Common myeloid progenitor, CD34-positive (primary cell): ENCODE measurements around the gene PDCD2.

ENCODE experiments used
- CTCF ChIA-PET: fragments of 350-600 bp; sonication (Branson Sonifier 250); formaldehyde crosslinking; loops from one replicate; lab custom pipeline; 2021; ENCODE audit warnings: antibody characterized with exemption; lab: Charles Lee
- POLR2A ChIA-PET: fragments of 350-600 bp; sonication (Branson Sonifier 250); formaldehyde crosslinking; loops from one replicate; lab custom pipeline; 2021; ENCODE audit warnings: antibody characterized with exemption; lab: Charles Lee
- DNase-seq, 3 donors: peaks; one replicate each; pipeline versions ENCODE4 v3.0.0 to v3.0.0-alpha.2; 2013
- H3K27ac ChIP-seq, 2 experiments: 1 replicate in 1 of 2; 2 replicates in 1 of 2; pipeline ENCODE4 v1.7.0; 2013; ENCODE audit warnings: inconsistent platforms in 2 of 2, low read length in 2 of 2, mild to moderate bottlenecking in 2 of 2, low read depth in 1 of 2, moderate library complexity in 1 of 2; ENCODE audit not compliant: severe bottlenecking in 2 of 2, insufficient read depth in 1 of 2, poor library complexity in 1 of 2
- H3K27me3 ChIP-seq, 5 experiments: replicated peaks in 2 of 5; 1 replicate in 3 of 5; 2 replicates in 2 of 5; pipeline versions ENCODE4 v1.6.1 to v1.7.0; 2013; ENCODE audit warnings: low read length in 4 of 5, mild to moderate bottlenecking in 2 of 5, moderate library complexity in 2 of 5, inconsistent platforms in 1 of 5; ENCODE audit not compliant: insufficient read depth in 5 of 5, control insufficient read depth in 4 of 5
- H3K36me3 ChIP-seq, 4 experiments: 1 replicate in 2 of 4; 2 replicates in 2 of 4; pipeline versions ENCODE4 v1.6.1 to v1.7.0; 2013; ENCODE audit warnings: low read length in 3 of 4, control low read depth in 1 of 4, mild to moderate bottlenecking in 1 of 4; ENCODE audit not compliant: control insufficient read depth in 4 of 4, insufficient read depth in 4 of 4
- H3K4me1 ChIP-seq, 4 experiments: 1 replicate in 3 of 4; 2 replicates in 1 of 4; pipeline versions ENCODE4 v1.6.1 to v1.7.1; 2013; ENCODE audit warnings: low read length in 3 of 4, mild to moderate bottlenecking in 3 of 4, control low read depth in 1 of 4, inconsistent platforms in 1 of 4, moderate library complexity in 1 of 4; ENCODE audit not compliant: control insufficient read depth in 4 of 4, insufficient read depth in 4 of 4; ENCODE audit errors: control extremely low read depth in 1 of 4
- H3K4me3 ChIP-seq, 7 experiments: 1 replicate in 4 of 7; 2 replicates in 3 of 7; pipeline versions ENCODE4 v1.5.1 to v1.7.0; 2013; ENCODE audit warnings: mild to moderate bottlenecking in 7 of 7, low read length in 6 of 7, moderate library complexity in 6 of 7, inconsistent platforms in 2 of 7, low read depth in 2 of 7, control low read depth in 1 of 7; ENCODE audit not compliant: insufficient read depth in 4 of 7, control insufficient read depth in 1 of 7; ENCODE audit errors: extremely low read depth in 1 of 7
- H3K9me3 ChIP-seq, 5 experiments: 1 replicate in 4 of 5; 2 replicates in 1 of 5; pipeline versions ENCODE4 v1.6.1 to v1.7.1; 2013; ENCODE audit warnings: low read length in 4 of 5, mild to moderate bottlenecking in 2 of 5, inconsistent platforms in 1 of 5, low read depth in 1 of 5, moderate library complexity in 1 of 5; ENCODE audit not compliant: control insufficient read depth in 4 of 5, insufficient read depth in 2 of 5; ENCODE audit errors: control extremely low read depth in 1 of 5
- WGBS: methylation state at CpG from one replicate; pipeline ENCODE4 v1.1.5; 2013; ENCODE audit not compliant: insufficient coverage; 5-methylcytosine and 5-hydroxymethylcytosine counted together

The PDCD2 gene

DNA sequence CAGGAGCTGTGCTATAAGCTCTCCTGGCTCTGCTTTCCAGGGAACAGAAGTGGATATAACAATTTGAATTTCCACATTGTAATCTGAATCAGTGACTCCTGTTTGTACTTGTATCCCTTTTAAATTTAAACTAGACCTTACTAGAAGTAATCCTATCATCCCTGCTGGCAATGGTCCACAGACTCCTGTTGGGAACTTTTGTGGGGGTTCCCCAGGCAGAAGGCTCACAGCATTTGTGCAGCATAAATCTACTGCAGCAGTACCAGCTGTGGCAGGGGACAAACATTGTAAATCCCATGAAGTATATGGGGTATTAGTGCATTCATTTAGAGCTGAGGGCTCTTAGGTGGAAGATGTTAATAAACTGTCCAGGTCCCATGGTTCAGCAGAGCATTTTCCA lies 12.0 kb upstream of the PDCD2 start:
- Histone ChIP-seq H3K36me3 (no peaks in the 10 kb centered on the region), H3K27ac (no peak overlapping the region), H3K4me3 (no peak overlapping the region), H3K27me3 (peaks cover 0 to 6% (median 0%) of the 10 kb centered on the region in 5 experiments), H3K9me3 (peaks cover 0 to 9% (median 4%) of the 10 kb centered on the region in 5 experiments), H3K4me1 (no peaks in the 10 kb centered on the region)
- no peak for DNase-seq
- POLR2A ChIA-PET, result no interaction called here
- CTCF ChIA-PET, result interaction anchor here (1.7 kb wide), 1 partner anchor 12 kb away, joined by 4 read pairs; the partner anchor contains the start of gene PDCD2

DNA sequence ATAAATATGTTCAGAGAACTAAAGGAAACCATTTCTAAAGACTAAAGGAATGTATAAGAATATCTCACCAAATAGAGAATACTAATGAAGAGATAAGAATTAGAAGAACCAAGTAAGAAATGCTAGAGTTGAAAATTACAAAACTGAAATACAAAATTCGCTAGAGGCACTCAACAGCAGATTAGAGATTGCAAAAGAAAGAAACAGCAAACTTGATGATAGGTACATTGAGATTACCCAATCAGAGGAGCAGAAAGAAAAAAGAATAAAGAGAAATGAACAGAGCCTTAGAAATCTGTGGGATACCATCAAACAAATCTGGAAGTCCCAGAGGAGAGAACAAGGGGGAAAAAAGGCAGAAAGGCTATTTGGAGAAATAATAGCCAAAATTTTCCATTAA lies 6.3 kb upstream of the PDCD2 start:
- WGBS, result 100% methylated on average over 1 of the region's 1 CpG
- no peak for DNase-seq
- Histone ChIP-seq H3K36me3 (no peaks in the 10 kb centered on the region), H3K4me1 (no peaks in the 10 kb centered on the region), H3K27ac (no peak overlapping the region), H3K9me3 (peaks cover 3 to 16% (median 6%) of the 10 kb centered on the region in 5 experiments), H3K27me3 (peaks cover 0 to 3% (median 0%) of the 10 kb centered on the region in 5 experiments), H3K4me3 (no peak overlapping the region)
- CTCF ChIA-PET, result no interaction called here
- POLR2A ChIA-PET, result interaction anchor here (0.6 kb wide), 1 partner anchor 37 kb away, joined by 3 read pairs; no protein-coding TSS in a partner anchor

DNA sequence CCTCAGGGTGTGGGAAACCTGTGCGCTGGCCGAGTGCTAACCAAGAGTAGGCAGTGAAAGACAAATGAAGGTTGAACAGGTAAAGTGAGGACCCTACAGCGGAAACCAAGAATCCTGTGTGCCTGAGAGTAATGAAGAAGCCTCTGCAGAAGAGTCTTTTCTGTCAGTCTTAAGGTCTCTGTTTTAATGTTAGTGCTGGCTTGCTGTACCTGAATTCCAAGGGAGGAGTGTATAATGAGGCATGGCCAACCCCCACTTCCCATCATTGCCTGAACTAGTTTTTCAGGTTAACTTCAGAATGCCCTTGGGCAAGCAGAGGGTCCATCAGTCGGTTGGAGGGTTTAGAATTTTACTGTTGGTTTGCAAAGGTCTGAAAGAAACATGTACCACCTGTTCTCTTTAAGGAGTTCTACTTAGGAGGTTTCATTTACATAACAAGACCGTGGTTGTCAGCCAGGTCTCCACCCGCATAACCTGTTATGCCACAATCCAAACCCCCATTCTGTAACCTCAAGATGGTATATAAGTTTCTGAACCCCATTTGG lies 589 bp upstream of the PDCD2 start:
- WGBS, result 17% methylated on average over 5 of the region's 6 CpGs
- ChIA-PET POLR2A (interaction anchor here (1.2 kb wide), 1 partner anchor 31 kb away, joined by 4 read pairs; the partner anchor contains the start of gene TBP), CTCF (interaction anchor here (1.4 to 1.7 kb wide), 2 partner anchors 10 to 14 kb away, joined by 3 to 10 read pairs; no protein-coding TSS in a partner anchor)
- Histone ChIP-seq H3K27me3 (no peaks in the 10 kb centered on the region), H3K27ac (peak overlapping the region; percentile 61 to 81), H3K9me3 (peaks cover 0 to 2% (median 0%) of the 10 kb centered on the region in 5 experiments), H3K36me3 (peaks cover 5 to 26% (median 14%) of the 10 kb centered on the region in 4 experiments), H3K4me1 (peaks cover 9 to 20% (median 14%) of the 10 kb centered on the region in 4 experiments), H3K4me3 (peak overlapping the region; percentile 78 to 95 (median 90))
- peak in 2 of 3 donors; percentile 11 to 21 for DNase-seq

DNA sequence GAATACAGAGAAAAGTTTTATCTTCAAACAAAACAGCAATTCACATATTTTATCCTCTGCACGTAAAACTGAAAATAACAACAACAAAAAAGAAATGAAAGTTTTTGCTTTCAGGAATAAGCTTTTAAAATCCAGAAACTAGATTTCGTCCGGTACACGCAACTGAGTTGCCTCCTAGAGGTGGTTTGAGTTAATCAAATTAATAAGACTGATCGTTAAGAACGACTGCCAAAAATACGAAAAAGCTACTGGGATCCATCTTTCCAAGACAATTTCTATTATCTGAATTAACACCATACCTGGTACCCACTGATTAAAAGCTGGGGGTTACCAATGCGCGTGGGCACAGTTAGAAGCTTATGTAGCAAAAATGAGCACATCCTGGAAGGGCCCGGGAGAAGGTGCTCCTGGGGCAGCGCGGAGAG lies 669 bp downstream of the PDCD2 start:
- H3K4me1 ChIP-seq, result peaks cover 9 to 20% (median 14%) of the 10 kb centered on the region in 4 experiments
- no peaks in the 10 kb centered on the region for H3K27me3 ChIP-seq
- CTCF ChIA-PET, result interaction anchor here (0.9 to 1.7 kb wide), 11 partner anchors 9 to 54 kb away, joined by 3 to 10 read pairs (median 4); partner anchors contain the start of genes PSMB1 and TBP
- peak in 2 of 3 donors; percentile 51 to 63 for DNase-seq
- peak overlapping the region; percentile 78 to 95 (median 90) for H3K4me3 ChIP-seq
- H3K36me3 ChIP-seq, result peaks cover 5 to 30% (median 18%) of the 10 kb centered on the region in 4 experiments
- H3K9me3 ChIP-seq, result no peaks in the 10 kb centered on the region
- peak overlapping the region; percentile 61 to 81 for H3K27ac ChIP-seq
- POLR2A ChIA-PET, result interaction anchor here (1.2 kb wide), 1 partner anchor 30 kb away, joined by 4 read pairs; the partner anchor contains the start of gene TBP
- 6% methylated on average over 7 of the region's 12 CpGs for WGBS

DNA sequence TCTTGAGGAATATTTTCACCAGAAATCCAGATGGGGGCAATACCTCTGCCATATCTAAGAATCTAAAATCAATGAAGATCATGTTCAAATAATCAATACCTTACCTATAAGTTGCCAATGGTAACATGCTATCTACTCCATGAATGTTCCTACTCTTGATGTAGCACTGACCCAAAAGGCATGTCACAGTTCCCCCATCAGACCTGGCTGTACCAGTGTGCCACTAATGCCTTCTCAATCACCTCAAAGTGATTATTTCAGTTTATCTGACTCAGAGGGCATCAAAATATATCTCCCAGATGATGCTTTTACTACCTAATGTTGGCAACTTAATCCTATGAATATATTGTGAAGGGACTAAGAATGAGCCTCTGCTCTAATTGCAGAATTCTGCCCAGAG lies 5.5 kb downstream of the PDCD2 start:
- ChIA-PET POLR2A (no interaction called here), CTCF (no interaction called here)
- Histone ChIP-seq H3K9me3 (no peaks in the 10 kb centered on the region), H3K27me3 (no peaks in the 10 kb centered on the region), H3K4me3 (no peak overlapping the region), H3K4me1 (peaks cover 5 to 9% (median 7%) of the 10 kb centered on the region in 4 experiments), H3K27ac (no peak overlapping the region), H3K36me3 (peaks cover 9 to 51% (median 35%) of the 10 kb centered on the region in 4 experiments)
- DNase-seq, result no peak

DNA sequence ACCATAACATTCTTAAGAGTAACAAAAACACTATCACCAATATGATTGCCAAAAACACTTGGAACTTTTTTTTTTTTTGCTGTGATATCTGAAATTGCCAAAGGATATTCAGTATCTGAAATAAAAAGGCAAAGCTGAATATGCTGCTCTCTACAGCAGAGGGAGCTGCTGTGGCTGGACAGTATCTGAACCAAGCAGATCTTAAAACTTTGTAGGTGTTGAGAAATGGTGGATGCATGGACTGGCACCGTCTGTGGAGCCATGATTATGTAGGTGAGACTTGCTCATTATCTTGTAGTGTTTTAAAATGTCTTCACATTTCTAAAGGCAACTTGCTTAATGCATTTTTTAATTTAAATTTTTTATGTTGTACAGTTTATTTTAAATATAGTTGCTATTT lies 9.2 kb downstream of the PDCD2 start:
- H3K4me3 ChIP-seq, result no peak overlapping the region
- POLR2A ChIA-PET, result interaction anchor here (0.7 kb wide), 1 partner anchor 10 kb away, joined by 3 read pairs; no protein-coding TSS in a partner anchor
- no peaks in the 10 kb centered on the region for H3K9me3 ChIP-seq
- peak; percentile 29 to 40 (median 38) for DNase-seq
- no CpG with 5 or more reads among the region's 1 CpG for WGBS
- peaks cover 24 to 57% (median 38%) of the 10 kb centered on the region in 4 experiments for H3K36me3 ChIP-seq
- no peaks in the 10 kb centered on the region for H3K4me1 ChIP-seq
- H3K27me3 ChIP-seq, result no peaks in the 10 kb centered on the region
- H3K27ac ChIP-seq, result no peak overlapping the region
- CTCF ChIA-PET, result interaction anchor here (0.8 to 2.3 kb wide), 5 partner anchors 9 to 18 kb away, joined by 3 to 10 read pairs (median 4); partner anchors contain the start of gene PDCD2
